ENCODE measurements around the gene DDN.

- TF ChIP-seq POLR2A (IDR thresholded peaks at IDR 0.05) (no peak), CTCF (IDR thresholded peaks at IDR 0.05) (no peak), POLR2AphosphoS5 (IDR thresholded peaks at IDR 0.05) (no peak)
Measured at GRCh38 chr12:48968467-48968866, 30.7 kb downstream of the DDN start.
